8988T (cell line): Measurements from ENCODE around the gene SUCLG2.
"Not testable (repeated sequence)": the region's sequence is repeated elsewhere in the genome, so short reads cannot be mapped to it uniquely, and the experiment has no call there.

Experiments used
- DNase-seq: peaks from one replicate; pipeline ENCODE4 v3.0.0; 2011

Gene SUCLG2

DNA sequence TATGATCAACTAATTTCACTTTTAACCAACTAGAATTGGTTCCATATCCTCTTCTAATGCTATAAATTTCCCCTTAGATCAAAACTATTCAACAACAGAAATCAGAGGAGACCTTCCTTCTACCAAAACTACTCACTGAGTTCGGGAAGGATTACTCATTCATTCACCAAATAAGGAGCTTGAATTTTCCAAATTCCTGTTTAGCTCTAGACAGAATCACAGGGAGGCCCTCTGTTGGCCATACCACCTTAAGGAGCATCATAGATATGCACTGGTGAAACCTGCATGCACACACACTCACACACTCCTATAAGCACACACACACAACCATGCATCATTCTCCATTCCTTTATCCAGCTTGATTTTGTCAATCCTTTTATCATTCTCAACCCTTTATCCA, 49.0 kb downstream of the SUCLG2 start:
- no peak for DNase-seq

DNA sequence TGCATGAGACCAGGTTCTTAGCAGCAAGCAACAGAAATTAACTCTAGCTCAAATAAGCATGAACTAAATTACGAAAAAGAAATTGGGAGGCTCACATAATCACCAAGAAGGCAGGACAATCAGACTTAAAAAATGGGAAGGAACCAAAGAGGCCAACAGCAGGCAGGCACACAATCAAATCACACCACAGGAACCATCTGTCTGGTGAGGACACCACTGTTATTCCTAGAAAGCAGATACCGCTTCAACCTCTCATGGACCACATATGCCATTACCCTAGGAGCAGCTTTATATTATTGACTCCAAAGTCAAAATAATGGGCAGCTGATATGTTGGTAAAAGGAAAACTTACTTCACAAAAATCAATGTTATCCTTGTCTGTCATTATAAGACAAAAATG, 51.6 kb downstream of the SUCLG2 start:
- DNase-seq = no peak

- no peak for DNase-seq
Measured at GRCh38 chr3:67601919-67602608, 52.3 kb downstream of the SUCLG2 start.

GRCh38 chr3:67601385-67601784, 53.0 kb downstream of the SUCLG2 start:
- DNase-seq = no peak

DNA sequence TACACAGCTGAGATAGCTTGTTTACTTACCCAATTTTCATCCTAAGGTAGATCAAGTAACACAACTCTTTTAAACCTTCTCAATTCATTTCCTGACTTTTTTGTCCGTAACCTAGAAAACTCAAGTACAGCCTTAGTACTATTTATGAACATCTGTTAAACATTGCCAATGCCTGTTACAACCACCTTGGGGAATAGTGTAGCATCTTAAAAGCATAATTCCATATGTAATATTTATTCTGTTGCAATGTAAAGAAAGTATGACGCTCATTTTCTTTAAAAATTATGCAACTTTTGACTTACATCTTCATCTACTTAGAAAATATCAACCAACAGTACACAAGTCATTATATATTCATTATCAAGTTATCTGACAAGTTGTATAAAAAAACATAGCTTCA, 54.6 kb downstream of the SUCLG2 start:
- no peak for DNase-seq

DNA sequence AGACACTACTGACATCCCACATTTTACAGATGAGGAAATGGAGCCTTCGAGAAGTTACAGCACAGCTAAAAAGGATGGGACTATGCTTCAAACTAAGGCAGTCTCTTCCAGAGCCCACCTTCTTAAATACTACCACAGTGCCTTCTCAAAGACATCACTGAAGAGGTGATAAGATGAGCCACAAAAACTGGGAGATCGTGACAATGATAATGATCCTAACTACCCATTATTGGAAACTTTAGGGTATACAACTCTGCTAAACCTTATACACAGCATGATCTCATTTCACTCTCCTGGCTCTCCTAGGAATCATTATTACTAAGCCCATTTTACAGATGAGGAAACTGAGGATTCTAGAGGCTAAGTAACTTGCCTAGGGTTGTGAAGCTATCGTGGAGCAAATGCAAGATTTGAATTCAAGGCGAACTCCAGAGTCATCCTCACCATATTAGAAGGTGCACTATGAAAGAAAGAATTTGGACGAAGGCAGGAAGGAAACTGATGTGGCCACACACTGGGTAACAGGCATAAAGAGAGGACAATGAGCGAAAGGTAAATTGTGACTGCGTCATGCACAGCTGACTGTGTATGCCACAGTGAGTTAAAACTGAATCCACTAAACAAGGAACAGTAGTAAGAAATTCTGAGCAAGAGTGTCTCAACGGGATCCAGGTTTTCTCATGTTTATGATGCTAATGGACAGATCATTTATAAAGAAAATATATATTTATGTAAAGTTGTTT, 55.4 kb downstream of the SUCLG2 start:
- DNase-seq = no peak

DNA sequence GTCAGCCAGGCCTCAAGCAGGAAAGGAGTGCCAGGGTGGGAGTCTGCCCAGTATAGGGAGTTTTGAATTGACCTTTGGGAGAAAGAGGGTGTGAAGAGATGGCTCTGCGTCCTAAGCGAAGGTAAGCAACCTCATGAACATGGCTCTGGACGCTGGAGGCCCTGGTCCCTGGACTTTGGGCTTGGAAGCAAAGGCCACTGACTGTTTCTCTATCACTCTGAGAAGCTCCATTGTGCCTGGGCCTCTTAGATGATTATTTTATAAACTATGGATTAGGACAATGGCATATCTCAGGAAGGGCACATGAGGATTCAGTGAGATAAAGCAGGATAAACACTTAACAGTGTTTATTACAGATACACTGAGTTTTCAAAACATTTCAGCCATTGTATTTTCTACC, 59.0 kb downstream of the SUCLG2 start:
- no peak for DNase-seq

GRCh38 chr3:67593761-67594234, 60.6 kb downstream of the SUCLG2 start:
- DNase-seq = no peak

DNA sequence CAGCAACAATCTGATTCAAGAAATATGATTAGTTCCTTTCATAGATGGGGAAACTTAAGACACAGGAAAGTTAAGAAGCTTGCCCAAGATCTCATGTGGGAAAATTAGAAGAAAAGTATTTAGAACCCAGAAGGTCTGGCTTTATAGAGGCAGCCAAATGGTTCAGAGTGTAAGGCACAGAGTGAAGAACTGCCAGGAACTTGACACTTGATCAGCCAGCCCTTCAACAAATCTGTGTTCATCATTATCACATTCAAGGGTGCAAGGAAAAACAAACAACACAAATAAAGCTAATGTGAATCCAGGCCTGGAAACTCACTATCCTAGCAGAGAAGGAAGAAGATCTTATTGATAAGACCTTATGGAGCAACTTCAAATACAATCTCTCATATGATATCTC, 62.4 kb downstream of the SUCLG2 start:
- no peak for DNase-seq

GRCh38 chr3:67587811-67588210, 66.6 kb downstream of the SUCLG2 start:
- no peak for DNase-seq

DNA sequence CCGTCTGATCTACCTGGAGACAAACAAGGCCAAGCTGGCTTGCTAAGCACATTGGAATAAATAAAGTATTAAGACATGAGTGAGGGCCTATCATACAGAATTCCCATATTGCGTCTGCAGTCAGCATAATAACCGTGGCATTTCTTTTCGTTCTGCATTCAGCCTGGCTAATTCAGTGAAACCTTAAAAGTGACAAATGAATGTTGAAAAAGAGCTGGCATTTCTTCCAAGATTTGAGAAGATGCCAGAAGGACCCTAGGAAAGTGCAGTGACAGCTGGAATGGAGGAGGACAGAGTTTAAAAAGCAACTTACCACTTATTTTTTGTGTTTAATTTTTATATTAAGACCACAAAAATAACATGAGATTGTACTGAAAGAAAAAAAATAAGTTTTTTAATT, 67.1 kb downstream of the SUCLG2 start:
- no peak for DNase-seq

- not testable (repeated sequence) for DNase-seq
Measured at GRCh38 chr3:67584608-67585007, 69.8 kb downstream of the SUCLG2 start.

DNA sequence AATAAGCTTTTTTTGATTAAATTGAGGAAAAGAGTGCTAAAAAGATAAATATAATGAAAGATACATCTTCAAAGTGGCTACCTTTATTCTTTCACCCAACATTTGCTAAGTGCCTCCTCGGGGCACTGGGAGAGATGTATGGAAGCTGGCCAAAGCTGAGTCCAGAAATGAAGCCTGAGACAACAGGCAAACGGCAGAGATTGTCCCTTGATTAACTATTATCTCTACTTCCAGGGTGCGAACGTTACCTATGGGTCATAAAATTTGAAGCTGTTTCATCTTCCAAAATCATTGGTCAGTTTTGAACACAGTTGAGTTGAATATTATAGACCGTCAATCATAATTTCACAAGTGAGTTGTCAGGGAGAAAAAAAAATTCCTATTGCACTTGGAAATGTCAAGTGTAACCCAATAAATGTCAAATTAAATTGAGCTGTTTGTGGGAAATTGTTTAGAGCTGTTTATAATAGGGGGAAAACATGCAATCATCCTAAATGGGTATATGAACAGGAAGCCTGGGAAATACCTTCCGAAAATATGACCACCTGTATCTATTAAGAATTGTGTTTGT, 73.9 kb downstream of the SUCLG2 start:
- no peak for DNase-seq

DNA sequence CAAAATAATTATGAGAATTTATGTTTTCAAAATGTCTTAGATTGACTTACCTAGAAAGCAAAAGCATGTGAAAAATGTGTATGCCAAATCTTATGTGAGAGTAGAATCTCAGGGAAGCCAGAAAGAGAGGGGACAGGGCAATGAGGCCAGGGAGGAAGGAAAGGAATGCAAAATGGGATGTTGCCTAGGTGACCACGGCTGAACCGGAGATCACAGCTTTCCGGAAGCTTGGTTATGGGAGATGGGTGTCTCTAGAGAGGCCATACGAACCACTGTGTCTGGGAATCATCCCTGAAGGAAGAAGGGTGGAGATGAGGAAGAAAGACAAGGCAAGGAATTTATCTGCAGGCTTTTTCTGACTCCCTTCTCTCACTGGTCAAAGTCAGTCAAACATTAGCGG, 76.0 kb downstream of the SUCLG2 start:
- no peak for DNase-seq

DNA sequence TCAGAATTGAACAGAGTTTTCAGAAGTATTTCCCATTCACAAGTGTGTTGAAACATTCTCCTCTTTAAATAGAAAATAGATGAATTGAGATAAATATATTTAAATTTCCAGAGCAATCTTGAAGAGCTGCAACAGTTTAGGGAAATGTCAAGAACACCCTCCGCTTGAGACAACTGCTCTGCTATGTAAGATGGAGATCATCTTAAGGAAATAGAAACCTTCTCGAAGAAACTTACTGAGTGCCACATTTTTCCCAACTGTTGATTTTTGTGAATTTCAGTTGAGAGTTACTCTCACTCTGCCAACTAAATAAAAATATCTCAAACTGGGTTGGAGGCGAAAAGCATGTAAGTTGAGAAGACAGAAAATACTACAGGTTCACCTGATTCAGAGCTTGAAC, 78.0 kb downstream of the SUCLG2 start:
- no peak for DNase-seq

- no peak for DNase-seq
Measured at GRCh38 chr3:67569324-67569723, 85.1 kb downstream of the SUCLG2 start.

- no peak for DNase-seq
Measured at GRCh38 chr3:67567893-67568292, 86.5 kb downstream of the SUCLG2 start.

DNA sequence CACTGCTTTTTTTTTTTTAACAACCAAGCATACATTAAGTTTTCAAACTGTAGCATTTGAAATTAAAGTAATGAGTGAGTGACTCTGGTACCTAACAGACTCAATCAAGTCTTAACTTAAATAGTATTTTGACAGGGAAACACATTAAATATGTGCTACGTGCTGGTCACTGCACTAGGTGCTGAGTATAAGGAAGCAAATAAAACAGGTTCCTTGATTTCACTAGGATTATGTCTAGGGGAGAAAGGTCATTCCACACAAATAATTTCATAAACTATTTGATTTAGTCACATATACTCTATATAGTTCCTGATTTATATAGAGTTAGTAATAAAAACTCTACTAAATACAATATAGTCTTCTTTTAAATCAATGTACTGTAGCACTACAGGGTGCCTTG, 89.4 kb downstream of the SUCLG2 start:
- no peak for DNase-seq

DNA sequence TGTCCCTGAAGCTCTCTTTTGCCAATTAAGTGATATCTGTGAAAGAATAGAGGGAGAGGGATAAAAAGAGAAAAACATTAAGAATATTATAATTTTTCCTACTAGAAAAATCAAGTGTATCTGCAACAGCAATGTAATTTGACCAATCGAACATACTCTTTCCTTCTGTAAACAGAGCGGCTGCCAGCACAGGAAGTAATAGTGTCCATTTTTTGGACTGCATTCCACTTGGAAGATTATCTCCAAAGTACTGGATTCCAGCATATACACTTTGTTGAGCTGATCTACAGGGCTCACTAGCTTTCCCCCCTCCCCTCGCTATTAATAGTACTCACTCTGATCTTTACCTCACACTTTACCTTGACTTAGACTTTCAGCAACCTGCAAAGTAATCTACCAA, 90.4 kb downstream of the SUCLG2 start:
- DNase-seq = no peak

GRCh38 chr3:67561667-67562394, 92.6 kb downstream of the SUCLG2 start:
- DNase-seq = no peak

GRCh38 chr3:67561266-67561665, 93.1 kb downstream of the SUCLG2 start:
- no peak for DNase-seq

DNA sequence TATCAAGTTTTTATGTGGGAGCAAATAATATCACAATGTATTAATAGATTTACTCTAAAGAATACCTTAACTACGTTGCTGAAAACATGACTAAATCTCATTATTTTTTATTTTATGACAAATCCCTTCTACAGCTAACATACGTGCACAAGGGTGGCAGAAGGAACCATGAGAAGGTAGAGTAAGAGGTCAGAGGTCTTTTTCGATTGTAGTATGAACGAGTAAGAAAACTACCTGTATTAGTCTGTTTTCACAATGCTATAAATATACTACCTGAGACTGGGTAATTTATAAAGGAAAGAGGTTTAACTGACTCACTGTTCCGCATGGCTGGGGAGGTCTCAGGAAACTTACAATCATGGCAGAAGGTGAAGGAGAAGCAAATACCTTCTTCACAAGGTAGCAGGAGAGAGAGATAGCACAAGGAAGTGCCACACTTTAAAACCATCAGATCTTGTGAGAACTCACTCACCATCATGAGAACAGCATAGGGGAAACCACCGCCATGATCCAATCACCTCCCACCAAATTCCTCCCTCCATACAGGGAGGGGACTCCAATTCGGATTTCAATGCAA, 95.3 kb downstream of the SUCLG2 start:
- no peak for DNase-seq

- no peak for DNase-seq
Measured at GRCh38 chr3:67558426-67558825, 96.0 kb downstream of the SUCLG2 start.
